T-helper 9 cell (primary cell): ENCODE data around the gene EMILIN2.

ENCODE experiments used
- DNase-seq: peaks from one replicate; pipeline ENCODE4 v3.0.0-alpha.2; 2020

EMILIN2 gene

GRCh38 chr18:2916184-2916583 is 69.4 kb downstream of the EMILIN2 start:
- no peak for DNase-seq

- no peak for DNase-seq
These were observed 70.6 kb downstream of the EMILIN2 start for GRCh38 chr18:2917259-2918047.

- DNase-seq = no peak
These were observed 72.2 kb downstream of the EMILIN2 start for GRCh38 chr18:2918761-2919550.

- DNase-seq = no peak
These were observed 72.8 kb downstream of the EMILIN2 start for GRCh38 chr18:2919600-2919999.

GRCh38 chr18:2920027-2920426 is 73.2 kb downstream of the EMILIN2 start:
- no peak for DNase-seq

GRCh38 chr18:2920546-2921343 is 73.9 kb downstream of the EMILIN2 start:
- no peak for DNase-seq

- no peak for DNase-seq
These were observed 75.0 kb downstream of the EMILIN2 start for GRCh38 chr18:2921778-2922177.

GRCh38 chr18:2923464-2923863 is 76.7 kb downstream of the EMILIN2 start:
- no peak for DNase-seq

- DNase-seq = no peak
These were observed 78.1 kb downstream of the EMILIN2 start for GRCh38 chr18:2924920-2925319.

GRCh38 chr18:2926528-2926927 is 79.7 kb downstream of the EMILIN2 start:
- no peak for DNase-seq

GRCh38 chr18:2927745-2928144 is 80.9 kb downstream of the EMILIN2 start:
- DNase-seq = no peak

- DNase-seq = no peak
These were observed 85.7 kb downstream of the EMILIN2 start for GRCh38 chr18:2932247-2933181.

- DNase-seq = no peak
These were observed 87.2 kb downstream of the EMILIN2 start for GRCh38 chr18:2933995-2934394.

GRCh38 chr18:2935438-2936192 is 88.8 kb downstream of the EMILIN2 start:
- no peak for DNase-seq

- no peak for DNase-seq
These were observed 92.5 kb downstream of the EMILIN2 start for GRCh38 chr18:2939317-2939716.

- no peak for DNase-seq
These were observed 101.2 kb downstream of the EMILIN2 start for GRCh38 chr18:2948038-2948437.

- no peak for DNase-seq
These were observed 105.8 kb downstream of the EMILIN2 start for GRCh38 chr18:2952605-2953004.

GRCh38 chr18:2953935-2954653 is 107.3 kb downstream of the EMILIN2 start:
- no peak for DNase-seq

GRCh38 chr18:2954869-2955645 is 108.3 kb downstream of the EMILIN2 start:
- DNase-seq = no peak

GRCh38 chr18:2956056-2956455 is 109.2 kb downstream of the EMILIN2 start:
- no peak for DNase-seq
